CD14-positive monocyte (primary cell): ENCODE results near the gene NLRC5. TPM values are rescaled to one million over a fixed set of nuclear protein-coding genes. Genes with fewer than 3 reads are reported as not detected.
A peak's percentile ranks its signal among the peaks of the same experiment; 100 is the strongest.

ENCODE experiments used
- DNase-seq, 3 donors: peaks; one replicate each; pipeline ENCODE4 v3.0.0-alpha.2; 2011 to 2022
- H2AFZ ChIP-seq: 2 replicates; pipeline ENCODE4 v1.6.0; 2012; ENCODE audit warnings: mild to moderate bottlenecking, low read depth, low read length, inconsistent platforms; ENCODE audit not compliant: insufficient read depth, poor library complexity, severe bottlenecking
- H3K27ac ChIP-seq, 2 donors: 1 replicate in 1 of 2; 2 replicates in 1 of 2; pipeline ENCODE4 v1.5.1; 2012 to 2013; ENCODE audit warnings: low read length in 2 of 2, control low read depth in 1 of 2, inconsistent platforms in 1 of 2, low read depth in 1 of 2, mild to moderate bottlenecking in 1 of 2
- H3K27me3 ChIP-seq, 2 donors: one replicate each; pipeline versions ENCODE4 v1.6.0 to v1.6.1; 2011 to 2013; ENCODE audit warnings: low read length in 2 of 2; ENCODE audit not compliant: control insufficient read depth in 2 of 2, insufficient read depth in 2 of 2
- H3K36me3 ChIP-seq, 2 donors: replicated peaks in 1 of 2; 1 replicate in 1 of 2; 2 replicates in 1 of 2; pipeline versions ENCODE4 v1.5.1 to v1.6.1; 2012 to 2013; ENCODE audit warnings: low read length in 2 of 2, control low read depth in 1 of 2, inconsistent platforms in 1 of 2, mild to moderate bottlenecking in 1 of 2; ENCODE audit not compliant: insufficient read depth in 2 of 2, control insufficient read depth in 1 of 2
- H3K4me1 ChIP-seq, 2 donors: 1 replicate in 1 of 2; 2 replicates in 1 of 2; pipeline versions ENCODE4 v1.5.1 to v1.6.1; 2012 to 2013; ENCODE audit warnings: low read length in 2 of 2, control low read depth in 1 of 2, inconsistent platforms in 1 of 2, mild to moderate bottlenecking in 1 of 2, moderate library complexity in 1 of 2; ENCODE audit not compliant: insufficient read depth in 2 of 2, control insufficient read depth in 1 of 2
- H3K4me2 ChIP-seq: replicated peaks from 2 replicates; pipeline ENCODE3; 2012; ENCODE audit warnings: low read length, moderate library complexity, mild to moderate bottlenecking; ENCODE audit not compliant: poor library complexity, severe bottlenecking; ENCODE audit errors: extremely low read depth
- H3K4me3 ChIP-seq, 3 experiments: fragments of 200-600 bp in 1 of 3; sonication (generic) in 1 of 3; replicated peaks in 1 of 3; 1 replicate in 2 of 3; 2 replicates in 1 of 3; pipeline ENCODE4 v1.5.1; 2011 to 2013; ENCODE audit warnings: low read length in 3 of 3, mild to moderate bottlenecking in 3 of 3, control low read depth in 2 of 3, low read depth in 2 of 3, inconsistent platforms in 1 of 3, moderate library complexity in 1 of 3
- H3K79me2 ChIP-seq: 2 replicates; pipeline ENCODE4 v1.6.0; 2012; ENCODE audit warnings: mild to moderate bottlenecking, control low read depth, inconsistent platforms, low read length, moderate library complexity; ENCODE audit not compliant: insufficient read depth
- H3K9ac ChIP-seq: 2 replicates; pipeline ENCODE4 v1.6.0; 2017; ENCODE audit warnings: low read length, mild to moderate bottlenecking; ENCODE audit not compliant: insufficient read depth, poor library complexity, severe bottlenecking
- H3K9me3 ChIP-seq, 2 donors: replicated peaks in 1 of 2; 1 replicate in 1 of 2; 2 replicates in 1 of 2; pipeline versions ENCODE4 v1.5.1 to v1.6.1; 2012 to 2013; ENCODE audit warnings: low read length in 2 of 2, control low read depth in 1 of 2; ENCODE audit not compliant: control insufficient read depth in 1 of 2, insufficient read depth in 1 of 2
- H4K20me1 ChIP-seq: 2 replicates; pipeline ENCODE4 v1.6.0; 2012; ENCODE audit warnings: mild to moderate bottlenecking, low read length, control low read depth, moderate library complexity; ENCODE audit not compliant: insufficient read depth
- H3K27ac Mint-ChIP-seq, 7 donors: one replicate each; pipeline ENCODE4 v1.8.0; 2020; ENCODE audit warnings: mild to moderate bottlenecking in 7 of 7, mixed read lengths in 7 of 7, moderate library complexity in 6 of 7, inconsistent platforms in 2 of 7
- H3K27me3 Mint-ChIP-seq, 3 donors: one replicate each; pipeline ENCODE4 v1.8.0; 2021 to 2022; ENCODE audit warnings: low read depth in 3 of 3, mild to moderate bottlenecking in 3 of 3, mixed read lengths in 3 of 3, moderate library complexity in 3 of 3, inconsistent platforms in 1 of 3
- H3K36me3 Mint-ChIP-seq, 2 donors: one replicate each; pipeline ENCODE4 v1.8.0; 2020; ENCODE audit warnings: mixed read lengths in 2 of 2, inconsistent platforms in 1 of 2, mild to moderate bottlenecking in 1 of 2
- H3K4me1 Mint-ChIP-seq: one replicate; pipeline ENCODE4 v1.8.0; 2020; ENCODE audit warnings: mild to moderate bottlenecking, mixed read lengths
- H3K4me3 Mint-ChIP-seq, 2 donors: one replicate each; pipeline ENCODE4 v1.8.0; 2020; ENCODE audit warnings: mild to moderate bottlenecking in 2 of 2, mixed read lengths in 2 of 2, moderate library complexity in 1 of 2
- H3K9me3 Mint-ChIP-seq, 7 donors: one replicate each; pipeline ENCODE4 v1.8.0; 2020 to 2022; ENCODE audit warnings: mixed read lengths in 7 of 7, mild to moderate bottlenecking in 6 of 7, moderate library complexity in 6 of 7, inconsistent platforms in 2 of 7
- CTCF ChIP-seq: fragments of 200-600 bp; IDR thresholded peaks from one replicate; pipeline ENCODE4 v1.8.0; 2022; ENCODE audit warnings: antibody characterized with exemption, mild to moderate bottlenecking
- WGBS: methylation state at CpG from one replicate; pipeline ENCODE4 v1.1.5; 2013; ENCODE audit warnings: missing lambda C conversion rate; ENCODE audit not compliant: insufficient coverage; 5-methylcytosine and 5-hydroxymethylcytosine counted together
- intact Hi-C, 2 donors: fragments of 100-400 bp; cut with micrococcal nuclease; formaldehyde crosslinking; loops; one replicate each; pipeline versions ENCODE4 v1.15.0 to v1.15.1; 2023
- polyA plus RNA-seq, 3 donors: library from polyadenylated mRNA; depleted of rRNA in 1 of 3; unstranded in 2 of 3; stranded (reverse) in 1 of 3; fragments of 300-500 nt in 2 of 3; fragments of >200 nt in 1 of 3; fragmentation: Illumina TruSeq in 2 of 3; gene quantifications; 1 replicate in 2 of 3; 2 replicates in 1 of 3; pipeline ENCODE4 v1.2.3, GENCODE V29; 2012 to 2021

Gene NLRC5
- polyA plus RNA-seq, 3 donors = 10.3 to 171 (median 21.6) TPM

- WGBS = 100% methylated on average over 1 of the region's 2 CpGs
- Histone ChIP-seq H3K4me2 (peak overlapping the region; percentile 90), H2AFZ (no peak overlapping the region), H3K27me3 (no peaks in the 10 kb centered on the region), H3K9me3 (no peaks in the 10 kb centered on the region), H3K4me1 (peaks cover 63 to 71% of the 10 kb centered on the region in 2 donors), H4K20me1 (peaks cover 22% of the 10 kb centered on the region), H3K36me3 (peaks cover 6 to 14% of the 10 kb centered on the region in 2 donors), H3K79me2 (peaks cover 64% of the 10 kb centered on the region), H3K27ac (peak overlapping the region in 1 of 2 donors; percentile 24), H3K4me3 (peak overlapping the region in 1 of 3 experiments; percentile 96), H3K9ac (peak overlapping the region; percentile 87)
- Mint-ChIP-seq H3K4me1 (peaks cover 83% of the 10 kb centered on the region), H3K27ac (peak overlapping the region; percentile 16 to 97 (median 78)), H3K9me3 (no peaks in the 10 kb centered on the region), H3K27me3 (peaks cover 0 to 4% (median 0%) of the 10 kb centered on the region in 3 donors), H3K4me3 (peak overlapping the region; percentile 98 to 99), H3K36me3 (peaks cover 30 to 35% of the 10 kb centered on the region in 2 donors)
- intact Hi-C loops = no loop called here
- no peak for DNase-seq
- no peak for TF ChIP-seq CTCF
Measured at GRCh38 chr16:56987692-56988091, 1.7 kb upstream of the NLRC5 start.

DNA sequence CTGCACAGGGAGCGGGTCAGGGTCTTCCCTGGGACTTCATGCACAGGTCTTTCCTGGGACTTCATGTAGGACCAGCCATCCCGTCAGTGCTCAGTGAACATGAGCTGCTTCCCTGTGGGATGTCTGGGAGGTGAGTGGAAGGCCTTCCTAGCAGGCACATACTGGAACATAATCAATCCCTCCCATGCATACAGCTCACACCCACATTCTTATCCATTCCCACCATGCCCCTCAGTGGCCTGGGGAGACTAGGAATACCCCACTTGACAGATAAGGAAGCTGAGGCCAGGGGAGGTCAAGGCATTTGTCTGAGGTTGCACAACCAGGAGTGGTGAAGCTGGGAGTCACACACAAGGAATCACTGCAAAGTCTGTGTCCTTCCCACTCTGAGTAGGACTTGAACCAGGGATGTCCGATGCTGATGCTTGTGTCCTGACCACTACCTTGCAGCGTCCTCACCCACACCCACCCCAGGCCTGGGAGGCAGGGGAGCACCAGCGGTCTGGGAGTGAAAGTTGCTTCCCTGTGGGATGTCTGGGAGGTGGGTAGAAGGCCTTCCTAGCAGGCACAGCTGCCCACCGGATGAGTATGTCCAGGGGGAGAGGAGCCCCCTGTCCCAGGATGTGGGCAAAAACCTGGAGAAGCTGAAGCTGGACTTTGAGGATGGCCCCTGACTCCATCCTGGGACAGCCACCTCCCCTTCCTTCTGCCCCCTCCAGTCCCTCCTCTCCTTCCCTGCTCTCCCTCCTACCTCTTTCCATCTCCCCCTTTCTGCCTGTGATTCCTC lies 1.0 kb upstream of the NLRC5 start:
- Histone ChIP-seq H3K9me3 (no peaks in the 10 kb centered on the region), H3K27ac (peak overlapping the region; percentile 66 to 93), H4K20me1 (peaks cover 27% of the 10 kb centered on the region), H3K79me2 (peaks cover 71% of the 10 kb centered on the region), H3K4me1 (peaks cover 63 to 77% of the 10 kb centered on the region in 2 donors), H3K27me3 (no peaks in the 10 kb centered on the region), H3K9ac (peak overlapping the region; percentile 87), H3K4me3 (peak overlapping the region; percentile 79 to 96 (median 84)), H3K36me3 (peaks cover 6 to 7% of the 10 kb centered on the region in 2 donors), H2AFZ (peak overlapping the region; percentile 84), H3K4me2 (peak overlapping the region; percentile 90)
- H3K9me3 Mint-ChIP-seq = no peaks in the 10 kb centered on the region
- peak overlapping the region; percentile 98 to 99 for H3K4me3 Mint-ChIP-seq
- H3K27me3 Mint-ChIP-seq = peaks cover 0 to 4% (median 0%) of the 10 kb centered on the region in 3 donors
- WGBS = 100% methylated on average over 1 of the region's 6 CpGs
- H3K36me3 Mint-ChIP-seq = peaks cover 26 to 35% of the 10 kb centered on the region in 2 donors
- peaks cover 84% of the 10 kb centered on the region for H3K4me1 Mint-ChIP-seq
- peak overlapping the region; percentile 73 to 97 (median 93) for H3K27ac Mint-ChIP-seq
- intact Hi-C loops = no loop called here
- TF ChIP-seq CTCF = no peak
- peak in 2 of 3 donors; percentile 53 to 74 for DNase-seq
